OCI-LY1 (cell line): ENCODE measurements around the gene MAPKAPK3.

Experiments
- CTCF ChIP-seq: fragments of 200-600 bp; sonication (generic), shearing (Covaris generic); IDR thresholded peaks from 2 replicates; pipeline ENCODE4 v1.5.1; 2017; ENCODE audit warnings: mild to moderate bottlenecking, antibody characterized with exemption, low read length, moderate library complexity, mixed read lengths
- EZH2 ChIP-seq: fragments of 200-600 bp; sonication (generic), shearing (Covaris generic); IDR thresholded peaks from 2 replicates; pipeline ENCODE4 v1.8.0; 2017; ENCODE audit warnings: borderline replicate concordance, mixed run types, mild to moderate bottlenecking, antibody characterized with exemption, low read length, moderate library complexity, mixed read lengths

GRCh38 chr3:50620420-50620819 lies 3.5 kb downstream of the MAPKAPK3 start:
- TF ChIP-seq EZH2: no peak
- no peak for TF ChIP-seq CTCF
